H1 (cell line): ENCODE results near the gene DDOST. TPM values are rescaled to one million over a fixed set of nuclear protein-coding genes. Genes with fewer than 3 reads are reported as not detected.

ENCODE experiments used
- CTCF ChIA-PET: fragments of 300-600 bp; sonication (Branson Sonifier 250); formaldehyde crosslinking; loops from one replicate; lab custom pipeline; 2021; ENCODE audit not compliant: partially characterized antibody; lab: Charles Lee
- POLR2A ChIA-PET: fragments of 300-600 bp; sonication (Branson Sonifier 250); formaldehyde crosslinking; loops from one replicate; lab custom pipeline; 2021; ENCODE audit warnings: inconsistent platforms; ENCODE audit not compliant: partially characterized antibody; lab: Charles Lee
- DNase-seq, 2 experiments: peaks; one replicate each; pipeline versions ENCODE4 v3.0.0 to v3.0.0-alpha.2; 2010 to 2022; ENCODE audit warnings: low spot score in 2 of 2, low read depth in 1 of 2, mixed read lengths in 1 of 2
- FAIRE-seq: peaks from 2 replicates; lab custom pipeline; 2011; peaks lifted over from hg19 to GRCh38; lab: Jason Lieb, UNC
- H2AFZ ChIP-seq: 2 replicates; pipeline ENCODE4 v1.8.1; 2012; ENCODE audit warnings: low read length, inconsistent platforms
- H2AK5ac ChIP-seq: 2 replicates; pipeline ENCODE4 v1.6.1; 2013; ENCODE audit warnings: low read depth, low read length
- H2BK120ac ChIP-seq: replicated peaks from 2 replicates; pipeline ENCODE3; 2013; ENCODE audit warnings: low read depth, low read length, inconsistent platforms
- H2BK12ac ChIP-seq: 2 replicates; pipeline ENCODE4 v1.6.1; 2013; ENCODE audit warnings: low read depth, low read length
- H2BK15ac ChIP-seq: 2 replicates; pipeline ENCODE4 v1.6.1; 2013; ENCODE audit warnings: low read length
- H2BK20ac ChIP-seq: 2 replicates; pipeline ENCODE4 v1.6.1; 2013; ENCODE audit warnings: low read length
- H2BK5ac ChIP-seq: 2 replicates; pipeline ENCODE4 v1.6.1; 2013; ENCODE audit warnings: low read depth, low read length
- H3K14ac ChIP-seq: 2 replicates; pipeline ENCODE4 v1.6.1; 2013; ENCODE audit warnings: inconsistent platforms; ENCODE audit not compliant: insufficient read length
- H3K18ac ChIP-seq: 2 replicates; pipeline ENCODE4 v1.6.1; 2013; ENCODE audit warnings: low read length; ENCODE audit errors: extremely low read depth
- H3K23ac ChIP-seq: 2 replicates; pipeline ENCODE4 v1.6.1; 2013; ENCODE audit warnings: inconsistent platforms; ENCODE audit not compliant: insufficient read length
- H3K23me2 ChIP-seq: 2 replicates; pipeline ENCODE4 v1.6.1; 2013; ENCODE audit warnings: low read depth, low read length
- H3K27ac ChIP-seq: 2 replicates; pipeline ENCODE4 v1.6.1; 2011; ENCODE audit warnings: low read depth, low read length, inconsistent platforms
- H3K27me3 ChIP-seq, 4 experiments: replicated peaks in 1 of 4; 1 replicate in 1 of 4; 2 replicates in 3 of 4; pipeline versions ENCODE4 v1.6.1 to v1.8.1; 2011 to 2013; ENCODE audit warnings: low read length in 3 of 4, mild to moderate bottlenecking in 3 of 4, inconsistent platforms in 2 of 4, mixed read lengths in 2 of 4, moderate library complexity in 1 of 4; ENCODE audit not compliant: control insufficient read depth in 3 of 4, insufficient read depth in 3 of 4; ENCODE audit errors: extremely low read depth in 1 of 4
- H3K36me3 ChIP-seq, 4 experiments: 2 replicates each; pipeline versions ENCODE4 v1.6.1 to v1.8.1; 2011 to 2013; ENCODE audit warnings: mild to moderate bottlenecking in 4 of 4, low read length in 3 of 4, moderate library complexity in 2 of 4, control low read depth in 1 of 4, inconsistent platforms in 1 of 4; ENCODE audit not compliant: insufficient read depth in 4 of 4, control insufficient read depth in 2 of 4
- H3K4ac ChIP-seq: replicated peaks from 2 replicates; pipeline ENCODE3; 2013; ENCODE audit warnings: low read length, low read depth, mixed read lengths, inconsistent platforms; ENCODE audit not compliant: insufficient read length
- H3K4me1 ChIP-seq, 4 experiments: replicated peaks in 1 of 4; 1 replicate in 1 of 4; 2 replicates in 3 of 4; pipeline versions ENCODE4 v1.6.1 to v1.8.1; 2011 to 2013; ENCODE audit warnings: low read length in 3 of 4, inconsistent platforms in 2 of 4, mixed read lengths in 1 of 4; ENCODE audit not compliant: insufficient read depth in 4 of 4, control insufficient read depth in 3 of 4
- H3K4me2 ChIP-seq, 2 experiments: 2 replicates each; pipeline versions ENCODE4 v1.6.1 to v1.8.1; 2011 to 2013; ENCODE audit warnings: low read depth in 2 of 2, low read length in 2 of 2, control low read depth in 1 of 2, inconsistent platforms in 1 of 2, mild to moderate bottlenecking in 1 of 2; ENCODE audit not compliant: insufficient read depth in 1 of 2
- H3K4me3 ChIP-seq, 4 experiments: fragments of 200-600, 300-600 bp in 1 of 4; sonication (generic), shearing (Covaris generic), sonication (Bioruptor Twin) in 1 of 4; 2 replicates each; pipeline versions ENCODE4 v1.5.1 to v1.8.1; 2011 to 2016; ENCODE audit warnings: low read length in 4 of 4, low read depth in 3 of 4, control low read depth in 2 of 4, inconsistent platforms in 2 of 4, mild to moderate bottlenecking in 2 of 4, mixed read lengths in 1 of 4, moderate library complexity in 1 of 4; ENCODE audit not compliant: insufficient read depth in 2 of 4; ENCODE audit errors: extremely low read depth in 1 of 4
- H3K56ac ChIP-seq: replicated peaks from 2 replicates; pipeline ENCODE3; 2013; ENCODE audit warnings: low read depth, mild to moderate bottlenecking, mixed read lengths, low read length, inconsistent platforms; ENCODE audit not compliant: insufficient read length
- H3K79me1 ChIP-seq: 2 replicates; pipeline ENCODE4 v1.6.1; 2013; ENCODE audit warnings: low read depth, low read length, control low read depth
- H3K79me2 ChIP-seq, 2 experiments: 2 replicates each; pipeline versions ENCODE4 v1.6.1 to v1.8.1; 2012 to 2013; ENCODE audit warnings: low read length in 2 of 2, mild to moderate bottlenecking in 2 of 2, inconsistent platforms in 1 of 2; ENCODE audit not compliant: insufficient read depth in 2 of 2, control insufficient read depth in 1 of 2
- H3K9ac ChIP-seq, 4 experiments: replicated peaks in 1 of 4; 1 replicate in 1 of 4; 2 replicates in 3 of 4; pipeline versions ENCODE4 v1.6.1 to v1.8.1; 2011 to 2013; ENCODE audit warnings: low read depth in 3 of 4, low read length in 3 of 4, control low read depth in 2 of 4, mild to moderate bottlenecking in 2 of 4, moderate library complexity in 2 of 4, inconsistent platforms in 1 of 4; ENCODE audit errors: extremely low read depth in 1 of 4
- H3K9me3 ChIP-seq, 2 experiments: 2 replicates each; pipeline versions ENCODE4 v1.6.1 to v1.8.1; 2012 to 2013; ENCODE audit warnings: mild to moderate bottlenecking in 2 of 2, moderate library complexity in 2 of 2, control low read depth in 1 of 2, inconsistent platforms in 1 of 2, low read depth in 1 of 2, low read length in 1 of 2, mixed read lengths in 1 of 2; ENCODE audit not compliant: insufficient read depth in 2 of 2
- H4K20me1 ChIP-seq, 2 experiments: replicated peaks in 1 of 2; 2 replicates each; pipeline versions ENCODE3 to v1.8.1; 2011 to 2013; ENCODE audit warnings: inconsistent platforms in 2 of 2, low read length in 2 of 2, mild to moderate bottlenecking in 1 of 2; ENCODE audit not compliant: insufficient read depth in 2 of 2, control insufficient read depth in 1 of 2
- H4K5ac ChIP-seq: 2 replicates; pipeline ENCODE4 v1.6.1; 2013; ENCODE audit warnings: low read length, low read depth, mixed read lengths, inconsistent platforms; ENCODE audit not compliant: insufficient read length
- H4K8ac ChIP-seq: 2 replicates; pipeline ENCODE4 v1.8.0; 2013; ENCODE audit warnings: mild to moderate bottlenecking, moderate library complexity, low read length, inconsistent platforms; ENCODE audit not compliant: insufficient read depth; ENCODE audit errors: extremely low read depth
- H4K91ac ChIP-seq: replicated peaks from 2 replicates; pipeline ENCODE3; 2013; ENCODE audit warnings: low read length, mixed read lengths, inconsistent platforms; ENCODE audit not compliant: insufficient read length
- CBX5 ChIP-seq: fragments of 300-800, 300-1000 bp; sonication (generic); IDR thresholded peaks from 2 replicates; pipeline ENCODE4 v1.7.1; 2016; ENCODE audit warnings: antibody characterized with exemption, low read length, low read depth
- CHD2 ChIP-seq: IDR thresholded peaks from 2 replicates; pipeline ENCODE4 v1.6.1; 2012; ENCODE audit warnings: low read length, improper control_type of control experiment
- EP300 ChIP-seq, 2 experiments: IDR thresholded peaks; 1 replicate in 1 of 2; 2 replicates in 1 of 2; pipeline ENCODE4 v1.6.1; 2011 to 2012; ENCODE audit warnings: low read depth in 2 of 2, low read length in 2 of 2, mild to moderate bottlenecking in 2 of 2, borderline replicate concordance in 1 of 2, inconsistent platforms in 1 of 2, moderate library complexity in 1 of 2
- FOSL1 ChIP-seq: IDR thresholded peaks from 2 replicates; pipeline ENCODE4 v1.6.1; 2011; ENCODE audit warnings: mild to moderate bottlenecking, low read depth, low read length, moderate library complexity; ENCODE audit not compliant: insufficient read depth
- JUN ChIP-seq: IDR thresholded peaks from 2 replicates; pipeline ENCODE4 v1.6.1; 2011; ENCODE audit warnings: low read depth, mild to moderate bottlenecking, improper control_type of control experiment, low read length
- JUND ChIP-seq: IDR thresholded peaks from 2 replicates; pipeline ENCODE4 v1.6.1; 2011; ENCODE audit warnings: mild to moderate bottlenecking, improper control_type of control experiment, low read length
- KDM1A ChIP-seq: fragments of 200-600, 300-600 bp; sonication (generic); IDR thresholded peaks from 2 replicates; pipeline ENCODE4 v1.7.1; 2016; ENCODE audit warnings: mild to moderate bottlenecking, low read length, borderline replicate concordance
- RBBP5 ChIP-seq: IDR thresholded peaks from 2 replicates; pipeline ENCODE4 v1.7.1; 2012; ENCODE audit warnings: low read depth, mild to moderate bottlenecking, inconsistent platforms, low read length, moderate library complexity, borderline replicate concordance
- SIX5 ChIP-seq: IDR thresholded peaks from 2 replicates; pipeline ENCODE4 v1.6.1; 2011; ENCODE audit warnings: mild to moderate bottlenecking, low read depth, low read length
- SUZ12 ChIP-seq: fragments of 200-600 bp; sonication (generic); IDR thresholded peaks from 2 replicates; pipeline ENCODE4 v1.6.1; 2012; ENCODE audit warnings: mild to moderate bottlenecking, inconsistent platforms, low read length, moderate library complexity, mixed read lengths
- ZNF274 ChIP-seq: IDR thresholded peaks from 2 replicates; pipeline ENCODE4 v1.7.0; 2012; ENCODE audit warnings: low read length, borderline replicate concordance; ENCODE audit errors: extremely low read depth
- WGBS, 2 experiments: shearing (Covaris generic) in 1 of 2; methylation state at CpG; one replicate each; pipeline versions ENCODE4 v1.1.6 to v1.1.7; 2013 to 2015; ENCODE audit warnings: low lambda C conversion rate in 2 of 2, mixed read lengths in 2 of 2, inconsistent platforms in 1 of 2, low coverage in 1 of 2, missing lambda C conversion rate in 1 of 2; ENCODE audit not compliant: insufficient replicate concordance in 2 of 2, insufficient coverage in 1 of 2, insufficient read length in 1 of 2; ENCODE audit errors: extremely low coverage in 1 of 2, missing lambda C conversion rate in 1 of 2; 5-methylcytosine and 5-hydroxymethylcytosine counted together
- polyA plus RNA-seq, 7 experiments: library from polyadenylated mRNA; depleted of rRNA in 3 of 7; stranded (reverse) in 5 of 7; unstranded in 2 of 7; fragments of >200 nt in 5 of 7; fragments of 200-250 nt in 2 of 7; gene quantifications; 1 replicate in 5 of 7; 2 replicates in 1 of 7; 4 replicates in 1 of 7; pipeline versions ENCODE4 v1.2.1 to v1.2.3, GENCODE V29; 2011 to 2013; ENCODE audit warnings: missing spikeins in 2 of 7, mixed read lengths in 2 of 7
- total RNA-seq: library from RNA; stranded (reverse); fragmentation: NEBNext Ultra II Directional; extraction: Animal tissue kit (Norgen Biotek cat#: 25700); gene quantifications from 2 replicates; pipeline ENCODE4 v1.2.1, GENCODE V29; 2021
- TF ChIP-seq, protein P1 (sequence below): IDR thresholded peaks from 2 replicates; pipeline ENCODE4 v1.6.1; 2012; ENCODE audit warnings: inconsistent platforms

DDOST gene
- total and polyA plus RNA-seq, 2 of the 8 experiments (the other 6 are each of a cell fraction or from before 2014, with no cell fraction given), result 253 to 336 TPM

DNA sequence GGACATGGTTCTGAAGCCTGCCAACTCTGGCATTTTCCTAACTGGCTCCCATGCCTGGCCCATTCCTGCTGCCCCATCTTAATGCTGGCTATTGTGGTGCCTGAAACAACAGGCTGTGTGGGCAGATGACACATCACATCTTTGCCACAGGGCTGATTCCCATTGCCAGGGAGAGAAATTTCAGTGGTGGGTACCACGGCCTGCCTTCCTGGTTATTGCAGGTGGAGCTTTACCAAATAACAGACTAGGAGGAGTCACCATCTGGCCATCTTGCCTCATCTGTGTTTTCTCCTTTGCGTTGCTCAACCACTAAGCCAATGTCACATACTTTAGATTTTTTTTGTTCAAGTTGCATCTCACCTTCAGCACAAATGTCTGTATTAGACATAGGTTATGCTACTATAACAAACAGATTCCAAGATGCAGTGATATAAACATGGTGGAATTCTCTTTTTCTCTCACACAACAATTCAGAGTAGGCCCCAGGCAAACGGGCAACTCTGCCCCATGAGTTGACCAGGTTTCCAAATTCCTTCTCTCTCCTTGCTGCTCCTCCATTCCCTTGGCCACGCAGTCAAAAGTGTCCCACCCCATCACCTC, 58.2 kb downstream of the DDOST start:
- H4K8ac ChIP-seq, result no peak overlapping the region; the same call in 1 of the 2 replicates
- H3K9me3 ChIP-seq, result no peaks in the 10 kb centered on the region
- no peaks in the 10 kb centered on the region for H3K36me3 ChIP-seq
- H3K23ac ChIP-seq, result no peak overlapping the region
- no peak overlapping the region for H3K14ac ChIP-seq
- H3K4me1 ChIP-seq, result no peaks in the 10 kb centered on the region
- no peak overlapping the region for H2BK20ac ChIP-seq
- H3K9ac ChIP-seq, result no peak overlapping the region
- 96% methylated on average over 4 of the region's 4 CpGs; no CpG with 5 or more reads in 1 of the 2 experiments for WGBS, 2 experiments
- H3K23me2 ChIP-seq, result no peaks in the 10 kb centered on the region; the same call in 1 of the 2 replicates
- CTCF ChIA-PET, result no interaction called here
- no peak overlapping the region for H2AFZ ChIP-seq
- no peak overlapping the region for H3K4ac ChIP-seq
- H4K20me1 ChIP-seq, result no peaks in the 10 kb centered on the region
- no peak for DNase-seq
- no peaks in the 10 kb centered on the region for H3K79me2 ChIP-seq
- no peak overlapping the region for H2BK120ac ChIP-seq
- no peak overlapping the region for H2BK5ac ChIP-seq
- H3K27ac ChIP-seq, result no peak overlapping the region
- no peak overlapping the region for H2AK5ac ChIP-seq
- no peak overlapping the region for H3K4me2 ChIP-seq
- H3K27me3 ChIP-seq, result no peaks in the 10 kb centered on the region
- no peak overlapping the region for H3K56ac ChIP-seq
- POLR2A ChIA-PET, result no interaction called here
- H4K91ac ChIP-seq, result no peak overlapping the region
- H4K5ac ChIP-seq, result no peak overlapping the region
- H3K4me3 ChIP-seq, result no peak overlapping the region
- FAIRE-seq, result no peak
- H3K18ac ChIP-seq, result no peak overlapping the region
- no peak overlapping the region for H2BK15ac ChIP-seq
- no peak overlapping the region for H2BK12ac ChIP-seq
- no peaks in the 10 kb centered on the region for H3K79me1 ChIP-seq
- TF ChIP-seq, protein P1, sequence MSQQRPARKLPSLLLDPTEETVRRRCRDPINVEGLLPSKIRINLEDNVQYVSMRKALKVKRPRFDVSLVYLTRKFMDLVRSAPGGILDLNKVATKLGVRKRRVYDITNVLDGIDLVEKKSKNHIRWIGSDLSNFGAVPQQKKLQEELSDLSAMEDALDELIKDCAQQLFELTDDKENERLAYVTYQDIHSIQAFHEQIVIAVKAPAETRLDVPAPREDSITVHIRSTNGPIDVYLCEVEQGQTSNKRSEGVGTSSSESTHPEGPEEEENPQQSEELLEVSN, result no peak
- TF ChIP-seq CHD2, result no peak
- TF ChIP-seq RBBP5, result no peak
- TF ChIP-seq JUND, result no peak
- TF ChIP-seq SIX5, result no peak
- no peak for TF ChIP-seq EP300 (IDR thresholded peaks at IDR 0.05; ENCODE audit: borderline replicate concordance in 1 of 2, low read depth in 2 of 2, low read length in 2 of 2)
- TF ChIP-seq JUN, result no peak
- TF ChIP-seq ZNF274, result no peak
- no peak for TF ChIP-seq SUZ12
- TF ChIP-seq KDM1A, result no peak
- TF ChIP-seq CBX5, result no peak
- TF ChIP-seq FOSL1, result no peak
